Esophagus squamous epithelium (tissue), 4 donors: ENCODE measurements around the gene PTK7.

Experiments
- CTCF ChIP-seq, 6 experiments: fragments of 450-650 bp in 4 of 6; fragments of 200-600 bp in 2 of 6; sonication (generic) in 2 of 6; IDR thresholded peaks; one replicate each; pipeline ENCODE4 v1.5.1; 2016 to 2019; ENCODE audit warnings: antibody characterized with exemption in 6 of 6, mild to moderate bottlenecking in 4 of 6, moderate library complexity in 4 of 6
- POLR2A ChIP-seq, 4 donors: fragments of 450-650 bp; IDR thresholded peaks; one replicate each; pipeline ENCODE4 v1.6.1; 2017; ENCODE audit warnings: antibody characterized with exemption in 4 of 4, mild to moderate bottlenecking in 4 of 4, moderate library complexity in 3 of 4

- no peak for TF ChIP-seq CTCF (IDR thresholded peaks at IDR 0.05)
- no peak for TF ChIP-seq POLR2A (IDR thresholded peaks at IDR 0.05)
Observed at GRCh38 chr6:43172104-43173007, 96.2 kb downstream of the PTK7 start.
